ENCODE data around the gene RASGRF2.

- TF ChIP-seq CTCF (conservative IDR thresholded peaks at IDR 0.05; ENCODE audit: low read depth, low read length): no peak
- no peak for TF ChIP-seq EZH2 (IDR thresholded peaks at IDR 0.05; ENCODE audit: low read length, unreplicated experiment)
- no peak for TF ChIP-seq EZH2phosphoT487 (IDR thresholded peaks at IDR 0.05; ENCODE audit: borderline replicate concordance, low read length)
These were observed 5.0 kb upstream of the RASGRF2 start for GRCh38 chr5:80955082-80955590.

All from PC-3 (cell line).